PC-3 (cell line): ENCODE data around the gene RECQL5. TPM values are rescaled to one million over a fixed set of nuclear protein-coding genes. Genes with fewer than 3 reads are reported as not detected.

ENCODE experiments used
- ATAC-seq: fragments of 200-7000 bp; cut with Tn5 transposase; 2 replicates; pipeline ENCODE4 v1.9.1; 2020; ENCODE audit warnings: mild to moderate bottlenecking, moderate library complexity
- BruUV-seq: library from RNA; stranded (reverse); fragments of 400-500 nt; replicated peaks from 2 replicates; lab custom pipeline; 2021; lab: Mats Ljungman, UMichigan
- CTCF ChIA-PET: fragments of 300-600 bp; sonication (Branson Sonifier 250); formaldehyde crosslinking; loops from one replicate; lab custom pipeline; 2022; ENCODE audit warnings: antibody characterized with exemption; lab: Charles Lee
- POLR2A ChIA-PET: fragments of 300-600 bp; sonication (Branson Sonifier 250); formaldehyde crosslinking; loops from one replicate; lab custom pipeline; 2022; ENCODE audit warnings: antibody characterized with exemption; ENCODE audit not compliant: unreplicated experiment; lab: Charles Lee
- DNase-seq: peaks from one replicate; pipeline ENCODE4 v3.0.0-alpha.2; 2015
- H2AFZ ChIP-seq: fragments of 300-600 bp; sonication (generic); 2 replicates; pipeline ENCODE4 v1.6.0; 2016; ENCODE audit warnings: antibody characterized with exemption, low read length
- H3F3A ChIP-seq: fragments of 300-600 bp; sonication (generic); one replicate; pipeline ENCODE4 v1.6.0; 2017; ENCODE audit warnings: antibody characterized with exemption, low read length, control low read depth, mild to moderate bottlenecking; ENCODE audit not compliant: unreplicated experiment
- H3K27ac ChIP-seq: fragments of 300-600 bp; sonication (generic); 2 replicates; pipeline ENCODE4 v1.5.1; 2016; ENCODE audit warnings: mild to moderate bottlenecking, low read length
- H3K27me3 ChIP-seq: fragments of 300-600 bp; sonication (generic); 2 replicates; pipeline ENCODE4 v1.6.1; 2016; ENCODE audit warnings: low read length, mixed read lengths
- H3K36me3 ChIP-seq: fragments of 300-600 bp; sonication (generic); 2 replicates; pipeline ENCODE4 v1.6.1; 2016; ENCODE audit warnings: low read depth, mixed run types, low read length, mixed read lengths
- H3K4me1 ChIP-seq: fragments of 300-600 bp; sonication (generic); 2 replicates; pipeline ENCODE4 v1.5.1; 2016; ENCODE audit warnings: low read length; ENCODE audit not compliant: insufficient read depth
- H3K4me2 ChIP-seq: fragments of 300-600 bp; sonication (generic); 2 replicates; pipeline ENCODE4 v1.6.0; 2016; ENCODE audit warnings: low read length
- H3K4me3 ChIP-seq: fragments of 300-600 bp; sonication (generic); 2 replicates; pipeline ENCODE4 v1.5.1; 2016; ENCODE audit warnings: mild to moderate bottlenecking, low read length, mixed read lengths
- H3K79me2 ChIP-seq: fragments of 300-600 bp; sonication (generic); 2 replicates; pipeline ENCODE4 v1.6.1; 2017; ENCODE audit warnings: low read length, mixed read lengths
- H3K9ac ChIP-seq: fragments of 300-600 bp; sonication (generic); 2 replicates; pipeline ENCODE4 v1.6.0; 2016; ENCODE audit warnings: mild to moderate bottlenecking, low read length
- H3K9me2 ChIP-seq: fragments of 300-600 bp; sonication (generic); replicated peaks from 2 replicates; pipeline ENCODE4 v1.6.1; 2016; ENCODE audit warnings: mixed run types, low read length, mixed read lengths
- H3K9me3 ChIP-seq: fragments of 300-600 bp; sonication (generic); 2 replicates; pipeline ENCODE4 v1.6.1; 2016; ENCODE audit warnings: low read length, mixed read lengths
- H4K20me1 ChIP-seq: fragments of 300-600 bp; sonication (generic); 2 replicates; pipeline ENCODE4 v1.6.1; 2016; ENCODE audit warnings: low read length, mixed read lengths
- CTCF ChIP-seq: fragments of 300-600 bp; sonication (generic); conservative IDR thresholded peaks from 2 replicates; pipeline ENCODE4 v1.5.1; 2017; ENCODE audit warnings: antibody characterized with exemption, low read depth, mild to moderate bottlenecking, low read length
- EZH2 ChIP-seq: fragments of 300-600 bp; sonication (generic); IDR thresholded peaks from one replicate; pipeline ENCODE4 v1.6.1; 2017; ENCODE audit warnings: antibody characterized with exemption, mild to moderate bottlenecking, low read length; ENCODE audit not compliant: unreplicated experiment
- EZH2phosphoT487 ChIP-seq: fragments of 300-600 bp; sonication (generic); IDR thresholded peaks from 2 replicates; pipeline ENCODE4 v1.6.1; 2018; ENCODE audit warnings: mild to moderate bottlenecking, antibody characterized with exemption, low read length, borderline replicate concordance
- intact Hi-C: fragments of 100-400 bp; cut with micrococcal nuclease; formaldehyde crosslinking; loops from 2 replicates; pipeline ENCODE4 v1.9.0; 2023
- total RNA-seq: library from RNA; depleted of rRNA; stranded (reverse); fragments of >200 nt; gene quantifications from 2 replicates; pipeline ENCODE4 v1.2.3, GENCODE V29; 2014

RECQL5 gene
- total RNA-seq, 1 experiment from 2014 or later, result 54.2 TPM

- intact Hi-C loops, result no loop called here
- ChIA-PET CTCF (interaction anchor here (1.2 kb wide), 1 partner anchor 16 kb away, joined by 5 read pairs; the partner anchor contains the start of gene SMIM5), POLR2A (no interaction called here)
- ATAC-seq, result no peak
- Histone ChIP-seq H3K4me2 (no peak overlapping the region), H3F3A (no peaks in the 10 kb centered on the region), H4K20me1 (no peaks in the 10 kb centered on the region), H2AFZ (no peak overlapping the region), H3K9ac (no peak overlapping the region), H3K4me3 (no peak overlapping the region), H3K4me1 (no peaks in the 10 kb centered on the region), H3K27me3 (no peaks in the 10 kb centered on the region), H3K9me3 (no peaks in the 10 kb centered on the region), H3K79me2 (no peaks in the 10 kb centered on the region), H3K36me3 (no peaks in the 10 kb centered on the region), H3K27ac (no peak overlapping the region), H3K9me2 (no peaks in the 10 kb centered on the region)
- TF ChIP-seq EZH2phosphoT487, result no peak
- TF ChIP-seq CTCF, result no peak
- no peak for TF ChIP-seq EZH2
- BruUV-seq, result no TSS peak
- no peak for DNase-seq
Observed at GRCh38 chr17:75617218-75617617, 49.7 kb downstream of the RECQL5 start.

- Histone ChIP-seq H3K9me2 (no peaks in the 10 kb centered on the region), H3K27ac (no peak overlapping the region), H4K20me1 (no peaks in the 10 kb centered on the region), H3F3A (no peaks in the 10 kb centered on the region), H3K4me2 (no peak overlapping the region), H3K36me3 (no peaks in the 10 kb centered on the region), H3K4me3 (no peak overlapping the region), H3K9ac (no peak overlapping the region), H3K79me2 (no peaks in the 10 kb centered on the region), H3K4me1 (no peaks in the 10 kb centered on the region), H3K27me3 (no peaks in the 10 kb centered on the region), H3K9me3 (no peaks in the 10 kb centered on the region), H2AFZ (no peak overlapping the region)
- BruUV-seq, result no TSS peak
- POLR2A ChIA-PET, result no interaction called here
- CTCF ChIA-PET, result interaction anchor here (0.9 to 1.2 kb wide), 2 partner anchors 16 kb away, joined by 5 to 11 read pairs; partner anchors contain the start of gene SMIM5
- TF ChIP-seq EZH2phosphoT487, result no peak
- no peak for TF ChIP-seq CTCF
- intact Hi-C loops, result no loop called here
- DNase-seq, result no peak
- no peak for ATAC-seq
Observed at GRCh38 chr17:75616521-75617122, 50.3 kb downstream of the RECQL5 start.

- no peaks in the 10 kb centered on the region for H3K9me3 ChIP-seq
- H3K4me1 ChIP-seq, result peaks cover 10% of the 10 kb centered on the region
- no TSS peak for BruUV-seq
- H3F3A ChIP-seq, result no peaks in the 10 kb centered on the region
- no peak overlapping the region for H3K9ac ChIP-seq
- intact Hi-C loops, result no loop called here
- H3K36me3 ChIP-seq, result no peaks in the 10 kb centered on the region
- H3K4me3 ChIP-seq, result no peak overlapping the region
- TF ChIP-seq CTCF (0 out of 2 replicates have a peak, but pooled peaks have one; percentile 35), EZH2 (no peak), EZH2phosphoT487 (no peak)
- ChIA-PET POLR2A (no interaction called here), CTCF (interaction anchor here (0.7 kb wide), 1 partner anchor 11 kb away, joined by 3 read pairs; no protein-coding TSS in a partner anchor)
- H3K79me2 ChIP-seq, result no peaks in the 10 kb centered on the region
- H4K20me1 ChIP-seq, result no peaks in the 10 kb centered on the region
- H2AFZ ChIP-seq, result no peak overlapping the region
- H3K27ac ChIP-seq, result no peak overlapping the region
- no peaks in the 10 kb centered on the region for H3K27me3 ChIP-seq
- no peak; the same call in 1 of the 2 replicates for ATAC-seq
- DNase-seq, result no peak
- no peaks in the 10 kb centered on the region for H3K9me2 ChIP-seq
- H3K4me2 ChIP-seq, result no peak overlapping the region
Observed at GRCh38 chr17:75615301-75615700, 51.7 kb downstream of the RECQL5 start.
